Ascending aorta (tissue), 2 donors: Measurements from ENCODE around the gene CEBPZ. TPM values are rescaled to one million over a fixed set of nuclear protein-coding genes. Genes with fewer than 3 reads are reported as not detected.

Source experiments
- DNase-seq, 2 donors: peaks; one replicate each; pipeline ENCODE4 v3.0.0-alpha.2; 2019; ENCODE audit warnings: low spot score in 2 of 2
- H3K27ac ChIP-seq, 2 donors: fragments of 200-600 bp; sonication (generic); one replicate each; pipeline ENCODE4 v1.5.1; 2016 to 2017; ENCODE audit warnings: mild to moderate bottlenecking in 1 of 2
- H3K27me3 ChIP-seq: fragments of 200-600 bp; sonication (generic); one replicate; pipeline ENCODE4 v1.5.1; 2017
- H3K36me3 ChIP-seq, 2 donors: fragments of 200-600 bp; sonication (generic); one replicate each; pipeline ENCODE4 v1.5.1; 2016
- H3K4me1 ChIP-seq, 2 donors: fragments of 200-600 bp; sonication (generic); one replicate each; pipeline ENCODE4 v1.5.1; 2016 to 2017; ENCODE audit warnings: mild to moderate bottlenecking in 1 of 2
- H3K4me3 ChIP-seq, 2 donors: fragments of 200-600 bp; sonication (generic); one replicate each; pipeline ENCODE4 v1.5.1; 2016 to 2017; ENCODE audit warnings: mild to moderate bottlenecking in 1 of 2
- H3K9me3 ChIP-seq, 2 donors: fragments of 200-600 bp; sonication (generic); one replicate each; pipeline ENCODE4 v1.5.1; 2016
- CTCF ChIP-seq, 3 experiments: fragments of 200-600 bp in 2 of 3; fragments of 450-650 bp in 1 of 3; sonication (generic) in 2 of 3; IDR thresholded peaks; one replicate each; pipeline ENCODE4 v1.5.1; 2016 to 2019; ENCODE audit warnings: antibody characterized with exemption in 3 of 3, mild to moderate bottlenecking in 1 of 3, moderate library complexity in 1 of 3
- intact Hi-C: fragments of 100-400 bp; cut with DNase I; formaldehyde crosslinking; loops from one replicate; pipeline ENCODE4 v1.15.1; 2023
- total RNA-seq: library from RNA; depleted of rRNA; stranded (reverse); fragments of >200 nt; gene quantifications from one replicate; pipeline ENCODE4 v1.1.0, GENCODE V29; 2016

Gene CEBPZ
- total RNA-seq, 1 donor from 2014 or later, result 20.2 TPM

- H3K4me3 ChIP-seq, result no peak overlapping the region
- H3K4me1 ChIP-seq, result peaks cover 0 to 2% of the 10 kb centered on the region in 2 donors
- no peaks in the 10 kb centered on the region for H3K9me3 ChIP-seq
- H3K36me3 ChIP-seq, result no peaks in the 10 kb centered on the region
- intact Hi-C loops, result no loop called here
- no peak for DNase-seq
- no peaks in the 10 kb centered on the region for H3K27me3 ChIP-seq
- TF ChIP-seq CTCF (IDR thresholded peaks at IDR 0.05), result no peak
- H3K27ac ChIP-seq, result no peak overlapping the region
Measured at GRCh38 chr2:37192551-37192950, 38.8 kb downstream of the CEBPZ start.

GRCh38 chr2:37191747-37192146 lies 39.6 kb downstream of the CEBPZ start:
- intact Hi-C loops, result no loop called here
- DNase-seq, result no peak
- Histone ChIP-seq H3K27ac (no peak overlapping the region), H3K4me3 (no peak overlapping the region), H3K9me3 (no peaks in the 10 kb centered on the region), H3K36me3 (no peaks in the 10 kb centered on the region), H3K4me1 (no peaks in the 10 kb centered on the region), H3K27me3 (no peaks in the 10 kb centered on the region)
- no peak for TF ChIP-seq CTCF (IDR thresholded peaks at IDR 0.05)

- Histone ChIP-seq H3K9me3 (no peaks in the 10 kb centered on the region), H3K27ac (no peak overlapping the region), H3K27me3 (no peaks in the 10 kb centered on the region), H3K4me1 (no peaks in the 10 kb centered on the region), H3K4me3 (no peak overlapping the region), H3K36me3 (no peaks in the 10 kb centered on the region)
- no peak for TF ChIP-seq CTCF (IDR thresholded peaks at IDR 0.05)
- intact Hi-C loops, result no loop called here
- DNase-seq, result no peak
Measured at GRCh38 chr2:37191253-37191652, 40.1 kb downstream of the CEBPZ start.

- DNase-seq, result no peak
- Histone ChIP-seq H3K27ac (no peak overlapping the region), H3K4me3 (no peak overlapping the region), H3K27me3 (no peaks in the 10 kb centered on the region), H3K4me1 (no peaks in the 10 kb centered on the region), H3K9me3 (no peaks in the 10 kb centered on the region), H3K36me3 (no peaks in the 10 kb centered on the region)
- no peak for TF ChIP-seq CTCF (IDR thresholded peaks at IDR 0.05)
- intact Hi-C loops, result no loop called here
Measured at GRCh38 chr2:37190290-37190689, 41.1 kb downstream of the CEBPZ start.

GRCh38 chr2:37189452-37190153 lies 41.8 kb downstream of the CEBPZ start:
- Histone ChIP-seq H3K27me3 (no peaks in the 10 kb centered on the region), H3K9me3 (no peaks in the 10 kb centered on the region), H3K36me3 (no peaks in the 10 kb centered on the region), H3K4me1 (no peaks in the 10 kb centered on the region), H3K4me3 (no peak overlapping the region), H3K27ac (no peak overlapping the region)
- TF ChIP-seq CTCF (IDR thresholded peaks at IDR 0.05), result no peak
- DNase-seq, result no peak
- intact Hi-C loops, result no loop called here

GRCh38 chr2:37188570-37188969 lies 42.8 kb downstream of the CEBPZ start, which contains the start of gene SULT6B1:
Gene SULT6B1 (minus strand): TSS chr2:37188670. CDS start chr2:37188640, 30 bp downstream.
- no peaks in the 10 kb centered on the region for H3K4me1 ChIP-seq
- intact Hi-C loops, result no loop called here
- H3K27ac ChIP-seq, result no peak within 1 kb of the TSS
- H3K4me3 ChIP-seq, result no peak within 1 kb of the TSS
- H3K9me3 ChIP-seq, result no peaks in the 10 kb centered on the region
- H3K27me3 ChIP-seq, result no peaks in the 10 kb centered on the region
- no peaks in the 10 kb centered on the region for H3K36me3 ChIP-seq
- no peak for DNase-seq
- no peak for TF ChIP-seq CTCF (IDR thresholded peaks at IDR 0.05)
